LNCaP clone FGC (cell line): Measurements from ENCODE around the gene MRPL37.

ENCODE experiments used
- DNase-seq: peaks from one replicate; pipeline ENCODE4 v3.0.0-alpha.2; 2011; ENCODE audit warnings: low read depth
- H3K4me3 ChIP-seq: 2 replicates; pipeline ENCODE4 v1.5.1; 2011; ENCODE audit warnings: mild to moderate bottlenecking, low read depth, low read length, control low read depth
- TF ChIP-seq, protein P1 (sequence below): IDR thresholded peaks from 2 replicates; pipeline ENCODE4 v1.5.1; 2012; ENCODE audit warnings: mild to moderate bottlenecking; ENCODE audit not compliant: control insufficient read depth, insufficient read depth; ENCODE audit errors: extremely low read depth

Gene MRPL37

GRCh38 chr1:54219688-54220003 lies 19.7 kb downstream of the MRPL37 start:
- no peak overlapping the region for H3K4me3 ChIP-seq
- no peak for DNase-seq
- TF ChIP-seq, protein P1, sequence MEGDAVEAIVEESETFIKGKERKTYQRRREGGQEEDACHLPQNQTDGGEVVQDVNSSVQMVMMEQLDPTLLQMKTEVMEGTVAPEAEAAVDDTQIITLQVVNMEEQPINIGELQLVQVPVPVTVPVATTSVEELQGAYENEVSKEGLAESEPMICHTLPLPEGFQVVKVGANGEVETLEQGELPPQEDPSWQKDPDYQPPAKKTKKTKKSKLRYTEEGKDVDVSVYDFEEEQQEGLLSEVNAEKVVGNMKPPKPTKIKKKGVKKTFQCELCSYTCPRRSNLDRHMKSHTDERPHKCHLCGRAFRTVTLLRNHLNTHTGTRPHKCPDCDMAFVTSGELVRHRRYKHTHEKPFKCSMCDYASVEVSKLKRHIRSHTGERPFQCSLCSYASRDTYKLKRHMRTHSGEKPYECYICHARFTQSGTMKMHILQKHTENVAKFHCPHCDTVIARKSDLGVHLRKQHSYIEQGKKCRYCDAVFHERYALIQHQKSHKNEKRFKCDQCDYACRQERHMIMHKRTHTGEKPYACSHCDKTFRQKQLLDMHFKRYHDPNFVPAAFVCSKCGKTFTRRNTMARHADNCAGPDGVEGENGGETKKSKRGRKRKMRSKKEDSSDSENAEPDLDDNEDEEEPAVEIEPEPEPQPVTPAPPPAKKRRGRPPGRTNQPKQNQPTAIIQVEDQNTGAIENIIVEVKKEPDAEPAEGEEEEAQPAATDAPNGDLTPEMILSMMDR = no peak

GRCh38 chr1:54220004-54220811 lies 20.2 kb downstream of the MRPL37 start:
- TF ChIP-seq, protein P1 = no peak
- no peak overlapping the region for H3K4me3 ChIP-seq
- no peak for DNase-seq

- no peak overlapping the region for H3K4me3 ChIP-seq
- TF ChIP-seq, protein P1 = no peak
- no peak for DNase-seq
Measured at GRCh38 chr1:54221113-54221834, 21.3 kb downstream of the MRPL37 start.

GRCh38 chr1:54221867-54222484 lies 22.0 kb downstream of the MRPL37 start:
- DNase-seq = no peak
- no peak overlapping the region for H3K4me3 ChIP-seq
- TF ChIP-seq, protein P1 = no peak

GRCh38 chr1:54222711-54223110 lies 22.7 kb downstream of the MRPL37 start:
- H3K4me3 ChIP-seq = no peak overlapping the region
- DNase-seq = no peak
- TF ChIP-seq, protein P1 = no peak

GRCh38 chr1:54223441-54224202 lies 23.7 kb downstream of the MRPL37 start:
- no peak overlapping the region for H3K4me3 ChIP-seq
- TF ChIP-seq, protein P1 = no peak
- DNase-seq = no peak
